Activated CD4-positive, alpha-beta T cell treated with anti-CD3 and anti-CD28 coated beads, Interleukin-2, amount 10 ng/mL, durations not matched to agents 7 days and 5 days (primary cell): Measurements from ENCODE around the gene KLHL21. TPM values are rescaled to one million over a fixed set of nuclear protein-coding genes. Genes with fewer than 3 reads are reported as not detected.
"Not testable (repeated sequence)": the region's sequence is repeated elsewhere in the genome, so short reads cannot be mapped to it uniquely, and the experiment has no call there.

Experiments
- CTCF ChIA-PET: fragments of 350-600 bp; sonication (Branson Sonifier 250); formaldehyde crosslinking; loops from one replicate; lab custom pipeline; 2021; ENCODE audit warnings: antibody characterized with exemption; lab: Charles Lee
- POLR2A ChIA-PET: fragments of 350-600 bp; sonication (Branson Sonifier 250); formaldehyde crosslinking; loops from one replicate; lab custom pipeline; 2021; ENCODE audit warnings: antibody characterized with exemption; lab: Charles Lee
- DNase-seq: peaks from one replicate; pipeline ENCODE4 v3.0.0-alpha.2; 2020
- H3K27ac Mint-ChIP-seq: one replicate; pipeline ENCODE4 v1.8.0; 2021; ENCODE audit warnings: mild to moderate bottlenecking, moderate library complexity, mixed read lengths
- H3K27me3 Mint-ChIP-seq: one replicate; pipeline ENCODE4 v1.8.0; 2021; ENCODE audit warnings: mixed read lengths
- H3K36me3 Mint-ChIP-seq: one replicate; pipeline ENCODE4 v1.8.0; 2021; ENCODE audit warnings: low read depth, mixed read lengths
- H3K4me1 Mint-ChIP-seq: one replicate; pipeline ENCODE4 v1.8.0; 2021; ENCODE audit warnings: mixed read lengths
- H3K4me3 Mint-ChIP-seq: one replicate; pipeline ENCODE4 v1.8.0; 2021; ENCODE audit warnings: mild to moderate bottlenecking, moderate library complexity, mixed read lengths
- H3K9me3 Mint-ChIP-seq: one replicate; pipeline ENCODE4 v1.8.0; 2021; ENCODE audit warnings: mixed read lengths
- total RNA-seq, 2 experiments: library from RNA; stranded (reverse); gene quantifications; one replicate each; pipeline ENCODE4 v1.2.3, GENCODE V29; 2021

The KLHL21 gene
- total RNA-seq, 2 experiments from 2014 or later, result 17.3 to 20.0 TPM

- CTCF ChIA-PET, result interaction anchor here (1.1 kb wide), 1 partner anchor 26 kb away, joined by 3 read pairs; no protein-coding TSS in a partner anchor
- Mint-ChIP-seq H3K4me1 (peaks cover 8% of the 10 kb centered on the region), H3K36me3 (no peaks in the 10 kb centered on the region)
Observed at GRCh38 chr1:6574025-6574620, 28.5 kb downstream of the KLHL21 start.

GRCh38 chr1:6572653-6573383 is 29.9 kb downstream of the KLHL21 start:
- no peak overlapping the region for H3K4me3 Mint-ChIP-seq
- ChIA-PET POLR2A (no interaction called here), CTCF (interaction anchor here (0.6 kb wide), 1 partner anchor 69 kb away, joined by 3 read pairs; no protein-coding TSS in a partner anchor)
- no peak for DNase-seq
- peaks cover 6% of the 10 kb centered on the region for H3K9me3 Mint-ChIP-seq
- peaks cover 4% of the 10 kb centered on the region for H3K4me1 Mint-ChIP-seq
- H3K36me3 Mint-ChIP-seq, result no peaks in the 10 kb centered on the region
- H3K27ac Mint-ChIP-seq, result no peak overlapping the region
- peaks cover 7% of the 10 kb centered on the region for H3K27me3 Mint-ChIP-seq

More at GRCh38 chr1:6574025-6574620, 28.5 kb downstream of the KLHL21 start:
- H3K27ac Mint-ChIP-seq, result no peak overlapping the region
- no peak for DNase-seq
- H3K27me3 Mint-ChIP-seq, result peaks cover 7% of the 10 kb centered on the region
- H3K9me3 Mint-ChIP-seq, result peaks cover 6% of the 10 kb centered on the region
- no peak overlapping the region for H3K4me3 Mint-ChIP-seq
- POLR2A ChIA-PET, result no interaction called here

- H3K27me3 Mint-ChIP-seq, result peaks cover 7% of the 10 kb centered on the region
- ChIA-PET CTCF (interaction anchor here (0.6 to 1.5 kb wide), 4 partner anchors 9 to 16 kb away, joined by 3 to 5 read pairs (median 4); partner anchors contain the start of genes NOL9 and ZBTB48), POLR2A (no interaction called here)
- no peak overlapping the region for H3K27ac Mint-ChIP-seq
- peaks cover 6% of the 10 kb centered on the region for H3K9me3 Mint-ChIP-seq
- no peaks in the 10 kb centered on the region for H3K36me3 Mint-ChIP-seq
- H3K4me3 Mint-ChIP-seq, result no peak overlapping the region
- H3K4me1 Mint-ChIP-seq, result peaks cover 4% of the 10 kb centered on the region
- no peak for DNase-seq
Observed at GRCh38 chr1:6570987-6571386, 31.7 kb downstream of the KLHL21 start.

- POLR2A ChIA-PET, result no interaction called here
- no peak overlapping the region for H3K27ac Mint-ChIP-seq
- H3K36me3 Mint-ChIP-seq, result no peaks in the 10 kb centered on the region
- DNase-seq, result no peak
- H3K4me1 Mint-ChIP-seq, result peaks cover 4% of the 10 kb centered on the region
- CTCF ChIA-PET, result interaction anchor here (1.0 to 1.5 kb wide), 3 partner anchors 10 to 16 kb away, joined by 4 to 5 read pairs (median 5); partner anchors contain the start of genes NOL9 and ZBTB48
- peaks cover 6% of the 10 kb centered on the region for H3K9me3 Mint-ChIP-seq
- no peak overlapping the region for H3K4me3 Mint-ChIP-seq
- H3K27me3 Mint-ChIP-seq, result peaks cover 7% of the 10 kb centered on the region
Observed at GRCh38 chr1:6570100-6570499, 32.6 kb downstream of the KLHL21 start.

GRCh38 chr1:6569033-6569432 is 33.6 kb downstream of the KLHL21 start:
- peaks cover 4% of the 10 kb centered on the region for H3K4me1 Mint-ChIP-seq
- CTCF ChIA-PET, result interaction anchor here (1.1 kb wide), 1 partner anchor 11 kb away, joined by 5 read pairs; the partner anchor contains the start of gene ZBTB48
- no peak for DNase-seq
- peaks cover 7% of the 10 kb centered on the region for H3K27me3 Mint-ChIP-seq
- POLR2A ChIA-PET, result no interaction called here
- no peaks in the 10 kb centered on the region for H3K36me3 Mint-ChIP-seq
- no peak overlapping the region for H3K4me3 Mint-ChIP-seq
- no peak overlapping the region for H3K27ac Mint-ChIP-seq
- peaks cover 6% of the 10 kb centered on the region for H3K9me3 Mint-ChIP-seq

GRCh38 chr1:6560267-6560666 is 42.4 kb downstream of the KLHL21 start:
- Mint-ChIP-seq H3K27me3 (peaks cover 4% of the 10 kb centered on the region), H3K4me3 (no peak overlapping the region), H3K4me1 (peaks cover 5% of the 10 kb centered on the region), H3K9me3 (no peaks in the 10 kb centered on the region), H3K36me3 (no peaks in the 10 kb centered on the region), H3K27ac (no peak overlapping the region)
- POLR2A ChIA-PET, result no interaction called here
- CTCF ChIA-PET, result no interaction called here
- no peak for DNase-seq

- DNase-seq, H3K27ac Mint-ChIP-seq, H3K9me3 Mint-ChIP-seq, H3K27me3 Mint-ChIP-seq, H3K4me1 Mint-ChIP-seq, POLR2A ChIA-PET, H3K36me3 Mint-ChIP-seq, H3K4me3 Mint-ChIP-seq: not testable (repeated sequence)
- CTCF ChIA-PET, result interaction anchor here (0.7 to 1.6 kb wide), 3 partner anchors 12 to 347 kb away, joined by 3 to 4 read pairs (median 3); no protein-coding TSS in a partner anchor
Observed at GRCh38 chr1:6559161-6559560, 43.5 kb downstream of the KLHL21 start.

GRCh38 chr1:6557597-6557996 is 45.1 kb downstream of the KLHL21 start:
- peak overlapping the region; percentile 33 for H3K27ac Mint-ChIP-seq
- CTCF ChIA-PET, result interaction anchor here (0.7 kb wide), 1 partner anchor 228 kb away, joined by 3 read pairs; no protein-coding TSS in a partner anchor
- H3K4me1 Mint-ChIP-seq, result peaks cover 16% of the 10 kb centered on the region
- H3K36me3 Mint-ChIP-seq, result no peaks in the 10 kb centered on the region
- H3K9me3 Mint-ChIP-seq, result no peaks in the 10 kb centered on the region
- POLR2A ChIA-PET, result no interaction called here
- H3K27me3 Mint-ChIP-seq, result peaks cover 4% of the 10 kb centered on the region
- no peak for DNase-seq
- H3K4me3 Mint-ChIP-seq, result no peak overlapping the region

- no peak for DNase-seq
- H3K4me1 Mint-ChIP-seq, result peaks cover 18% of the 10 kb centered on the region
- peak within 1 kb of the TSS; percentile 80 for H3K4me3 Mint-ChIP-seq
- H3K9me3 Mint-ChIP-seq, result no peaks in the 10 kb centered on the region
- H3K27me3 Mint-ChIP-seq, result no peaks in the 10 kb centered on the region
- POLR2A ChIA-PET, result interaction anchor here (0.7 kb wide), 1 partner anchor 164 kb away, joined by 3 read pairs; no protein-coding TSS in a partner anchor
- CTCF ChIA-PET, result interaction anchor here (0.9 to 3.9 kb wide), 24 partner anchors 10 to 193 kb away, joined by 3 to 49 read pairs (median 4); partner anchors contain the start of genes DNAJC11, KLHL21 and ZBTB48
- H3K27ac Mint-ChIP-seq, result peak within 1 kb of the TSS; percentile 79
- H3K36me3 Mint-ChIP-seq, result peaks cover 5% of the 10 kb centered on the region
Observed at GRCh38 chr1:6554907-6555778, 47.5 kb downstream of the KLHL21 start, which contains the start of gene TAS1R1. Gene TAS1R1 (plus strand): TSS chr1:6555307. CDS start chr1:6555374, 67 bp downstream.

- peak within 1 kb of the TSS; percentile 80 for H3K4me3 Mint-ChIP-seq
- ChIA-PET POLR2A (interaction anchor here (0.6 to 0.7 kb wide), 2 partner anchors 27 to 165 kb away, joined by 3 read pairs; no protein-coding TSS in a partner anchor), CTCF (interaction anchor here (0.7 to 3.9 kb wide), 31 partner anchors 8 to 245 kb away, joined by 3 to 49 read pairs (median 4); partner anchors contain the start of genes DNAJC11, KLHL21 and ZBTB48)
- peak within 1 kb of the TSS; percentile 79 for H3K27ac Mint-ChIP-seq
- H3K27me3 Mint-ChIP-seq, result no peaks in the 10 kb centered on the region
- H3K36me3 Mint-ChIP-seq, result peaks cover 12% of the 10 kb centered on the region
- no peaks in the 10 kb centered on the region for H3K9me3 Mint-ChIP-seq
- peaks cover 16% of the 10 kb centered on the region for H3K4me1 Mint-ChIP-seq
- DNase-seq, result peak; percentile 94
Observed at GRCh38 chr1:6554031-6554906, 48.4 kb downstream of the KLHL21 start, which contains the start of gene NOL9. Gene NOL9 (minus strand): TSS chr1:6554513. CDS start chr1:6554502, 11 bp downstream.

- H3K4me3 Mint-ChIP-seq, result no peak overlapping the region
- peaks cover 52% of the 10 kb centered on the region for H3K36me3 Mint-ChIP-seq
- peak overlapping the region; percentile 90 for H3K27ac Mint-ChIP-seq
- H3K4me1 Mint-ChIP-seq, result peaks cover 28% of the 10 kb centered on the region
- POLR2A ChIA-PET, result no interaction called here
- no peak for DNase-seq
- no peaks in the 10 kb centered on the region for H3K9me3 Mint-ChIP-seq
- H3K27me3 Mint-ChIP-seq, result no peaks in the 10 kb centered on the region
- CTCF ChIA-PET, result interaction anchor here (2.1 kb wide), 1 partner anchor 34 kb away, joined by 4 read pairs; no protein-coding TSS in a partner anchor
Observed at GRCh38 chr1:6547301-6547700, 55.4 kb downstream of the KLHL21 start.
